HL-60 (cell line): ENCODE results near the gene VNN1.
A peak's percentile ranks its signal among the peaks of the same experiment; 100 is the strongest.
"Not testable (repeated sequence)": the region's sequence is repeated elsewhere in the genome, so short reads cannot be mapped to it uniquely, and the experiment has no call there.

Experiments
- DNase-seq, 2 experiments: peaks; one replicate each; pipeline ENCODE4 v3.0.0-alpha.2; 2010 to 2020; ENCODE audit warnings: low read depth in 1 of 2, low spot score in 1 of 2
- H3K27ac ChIP-seq: fragments of 250-450 bp; sonication (Bioruptor Pico); replicated peaks from 2 replicates; pipeline ENCODE4 v1.5.1; 2020; ENCODE audit warnings: mild to moderate bottlenecking, moderate library complexity
- H3K27me3 ChIP-seq: fragments of 250-450 bp; sonication (Bioruptor Pico); 2 replicates; pipeline ENCODE4 v1.5.1; 2021; ENCODE audit warnings: mild to moderate bottlenecking, moderate library complexity; ENCODE audit not compliant: insufficient read depth, poor library complexity, severe bottlenecking
- H3K4me3 ChIP-seq: replicated peaks from 2 replicates; pipeline ENCODE4 v1.5.1; 2011; ENCODE audit warnings: mild to moderate bottlenecking, control low read depth, low read length; ENCODE audit not compliant: insufficient read depth
- CTCF ChIP-seq: IDR thresholded peaks from one replicate; pipeline ENCODE4 v1.5.1; 2011; ENCODE audit warnings: low read length, control low read depth, inconsistent platforms; ENCODE audit not compliant: insufficient read depth
- GABPA ChIP-seq: IDR thresholded peaks from 2 replicates; pipeline ENCODE4 v1.6.1; 2012; ENCODE audit warnings: low read depth
- POLR2AphosphoS5 ChIP-seq: IDR thresholded peaks from 2 replicates; pipeline ENCODE4 v1.6.1; 2012; ENCODE audit warnings: low read depth
- REST ChIP-seq: IDR thresholded peaks from 2 replicates; pipeline ENCODE4 v1.6.1; 2012; ENCODE audit warnings: low read depth; ENCODE audit not compliant: insufficient replicate concordance
- SPI1 ChIP-seq: IDR thresholded peaks from 2 replicates; pipeline ENCODE4 v1.6.1; 2012; ENCODE audit warnings: low read depth, mild to moderate bottlenecking, borderline replicate concordance

Gene VNN1

GRCh38 chr6:132683543-132683942 is 30.3 kb downstream of the VNN1 start:
- H3K4me3 ChIP-seq: no peak overlapping the region
- peaks cover 2% of the 10 kb centered on the region for H3K27me3 ChIP-seq
- TF ChIP-seq SPI1: no peak
- no peak for TF ChIP-seq GABPA
- TF ChIP-seq CTCF: no peak
- no peak for TF ChIP-seq POLR2AphosphoS5
- TF ChIP-seq REST: no peak
- no peak for DNase-seq
- no peak overlapping the region for H3K27ac ChIP-seq

GRCh38 chr6:132679094-132679493 is 34.8 kb downstream of the VNN1 start:
- not testable (repeated sequence) for H3K27ac ChIP-seq, H3K27me3 ChIP-seq, DNase-seq, H3K4me3 ChIP-seq

- H3K27me3 ChIP-seq: no peaks in the 10 kb centered on the region
- no peak overlapping the region for H3K4me3 ChIP-seq
- no peak overlapping the region for H3K27ac ChIP-seq
- TF ChIP-seq GABPA (no peak), SPI1 (peak; percentile 36; the same call in 1 of the 2 replicates)
- peak; percentile 7 to 45 for DNase-seq
Measured at GRCh38 chr6:132675749-132676148, 38.1 kb downstream of the VNN1 start.

- DNase-seq: no peak
- no peak for TF ChIP-seq POLR2AphosphoS5
- no peak for TF ChIP-seq CTCF
- no peak for TF ChIP-seq GABPA
- no peak for TF ChIP-seq REST
- no peak for TF ChIP-seq SPI1
- H3K4me3 ChIP-seq: no peak overlapping the region
- no peak overlapping the region for H3K27ac ChIP-seq
- H3K27me3 ChIP-seq: no peaks in the 10 kb centered on the region
Measured at GRCh38 chr6:132675002-132675401, 38.9 kb downstream of the VNN1 start.

- no peak overlapping the region for H3K4me3 ChIP-seq
- no peak for DNase-seq
- H3K27ac ChIP-seq: no peak overlapping the region
- no peak for TF ChIP-seq REST
- TF ChIP-seq SPI1: no peak
- no peak for TF ChIP-seq CTCF
- TF ChIP-seq POLR2AphosphoS5: no peak
- TF ChIP-seq GABPA: no peak
- no peaks in the 10 kb centered on the region for H3K27me3 ChIP-seq
Measured at GRCh38 chr6:132673376-132674094, 40.3 kb downstream of the VNN1 start.
